NB4 (cell line): Measurements from ENCODE around the gene ATP6V0C.
"Not testable (repeated sequence)": the region's sequence is repeated elsewhere in the genome, so short reads cannot be mapped to it uniquely, and the experiment has no call there.

ENCODE experiments used
- CTCF ChIP-seq: IDR thresholded peaks from one replicate; pipeline ENCODE4 v1.5.1; 2012; ENCODE audit warnings: low read depth, low read length
- MAX ChIP-seq: IDR thresholded peaks from 2 replicates; pipeline ENCODE4 v1.6.1; 2011; ENCODE audit warnings: low read depth, low read length
- POLR2A ChIP-seq: IDR thresholded peaks from 2 replicates; pipeline ENCODE4 v1.6.1; 2011; ENCODE audit warnings: mild to moderate bottlenecking; ENCODE audit not compliant: insufficient read length; ENCODE audit errors: extremely low read depth

- TF ChIP-seq CTCF: peak; percentile 23
- not testable (repeated sequence) for TF ChIP-seq MAX, POLR2A
Measured at GRCh38 chr16:2560798-2561133, 47.0 kb downstream of the ATP6V0C start.
